Measurements from ENCODE around the gene SP4.

The SP4 gene

GRCh38 chr7:21448974-21449373 lies 21.1 kb downstream of the SP4 start:
- no peak for DNase-seq

DNA sequence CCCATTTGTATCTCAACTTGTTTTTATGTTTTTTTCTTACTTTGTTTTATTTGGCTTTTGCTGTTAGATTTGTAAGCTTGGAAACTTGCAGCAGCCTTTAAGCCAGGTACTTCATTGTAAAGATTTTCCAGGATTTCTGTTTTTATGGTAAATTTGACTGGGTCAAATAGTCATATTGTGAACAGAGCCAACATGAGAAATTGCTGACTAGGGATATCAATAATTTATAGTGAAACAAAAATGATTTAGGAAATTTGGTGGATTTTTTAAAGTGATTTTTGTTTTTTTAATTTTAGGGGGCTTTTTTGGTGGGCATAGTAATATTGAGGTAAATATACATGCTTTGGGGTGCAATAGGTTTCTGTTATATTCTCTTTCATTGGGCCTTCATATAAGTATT lies 22.2 kb downstream of the SP4 start:
- no peak for DNase-seq

DNA sequence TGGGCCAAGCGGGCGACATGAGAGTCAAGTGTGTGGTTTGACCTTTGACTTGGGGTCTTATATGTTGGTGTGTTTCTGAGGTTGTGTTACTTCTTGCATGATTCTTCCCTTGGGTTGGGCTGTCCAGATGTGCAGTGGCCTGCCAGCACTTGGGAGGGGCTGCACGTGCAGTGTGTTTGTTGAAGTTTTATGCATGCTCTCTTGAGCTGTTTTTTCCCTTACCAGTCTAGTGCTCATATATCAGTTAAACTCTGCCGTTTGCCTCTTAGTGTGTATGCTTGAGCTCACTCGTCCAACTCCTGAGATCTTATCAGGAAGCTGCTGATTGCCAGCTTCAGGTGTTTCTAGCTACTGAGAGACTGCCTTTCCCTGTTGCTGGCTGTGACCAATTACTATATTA lies 23.1 kb downstream of the SP4 start:
- no peak for DNase-seq

DNA sequence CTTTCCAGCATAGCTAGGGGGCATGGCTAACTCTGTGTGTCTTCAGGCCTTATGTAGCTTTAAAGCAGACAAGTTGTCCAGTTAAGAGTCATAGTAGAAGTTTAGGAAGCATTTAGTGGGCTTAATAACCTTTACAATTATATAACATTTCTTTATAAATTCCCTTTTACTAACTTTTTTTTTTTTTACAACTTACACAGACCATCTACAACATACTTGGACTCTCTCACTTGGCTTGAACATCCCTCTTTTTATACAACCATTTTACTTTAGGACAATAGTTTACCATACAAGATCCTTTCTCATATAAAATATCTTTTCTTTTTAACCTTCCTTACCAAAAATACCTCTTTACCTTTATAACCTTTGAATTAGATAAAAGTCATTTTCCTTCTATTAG lies 26.3 kb downstream of the SP4 start:
- DNase-seq, result no peak

- DNase-seq, result no peak
These were observed 27.0 kb downstream of the SP4 start for GRCh38 chr7:21454906-21455305.

DNA sequence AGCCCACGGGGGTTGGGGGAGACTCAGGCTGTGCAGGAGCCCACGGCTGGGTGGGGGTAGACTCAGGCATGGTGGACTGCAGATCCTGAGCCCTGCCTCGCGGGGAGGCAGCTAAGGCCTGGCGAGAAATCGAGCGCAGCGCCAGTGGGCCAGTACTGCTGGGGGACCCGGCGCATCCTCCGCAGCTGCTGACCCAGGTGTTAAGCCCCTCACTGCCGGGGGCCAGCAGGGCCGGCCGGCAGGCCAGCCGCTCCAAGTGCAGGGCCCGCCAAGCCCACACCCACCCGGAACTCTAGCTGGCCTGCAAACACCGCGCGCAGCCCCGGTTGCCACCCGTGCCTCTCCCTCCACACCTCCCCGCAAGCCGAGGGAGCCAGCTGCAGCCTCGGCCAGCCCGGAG lies 33.4 kb downstream of the SP4 start:
- no peak for DNase-seq

DNA sequence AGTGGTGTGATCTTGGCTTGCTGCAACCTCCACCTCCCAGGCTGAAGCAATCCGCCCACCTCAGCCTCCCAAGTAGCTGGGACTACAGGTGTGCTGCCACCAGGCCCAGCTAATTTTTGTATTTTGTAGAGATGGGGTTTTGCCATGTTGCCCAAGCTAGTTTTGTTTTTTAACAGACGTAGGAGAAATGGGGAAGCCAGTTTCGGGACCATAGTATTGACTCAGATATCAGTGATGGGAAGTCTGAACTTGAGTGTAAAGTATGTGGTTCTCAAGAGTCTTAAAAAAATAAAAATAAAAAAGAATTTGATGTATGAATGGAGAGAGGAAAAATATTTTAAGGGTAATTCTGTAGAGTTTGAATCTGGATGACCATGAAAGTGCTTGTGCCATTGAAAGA lies 34.2 kb downstream of the SP4 start:
- no peak for DNase-seq

- no peak for DNase-seq
These were observed 35.6 kb downstream of the SP4 start for GRCh38 chr7:21463524-21463923.

DNA sequence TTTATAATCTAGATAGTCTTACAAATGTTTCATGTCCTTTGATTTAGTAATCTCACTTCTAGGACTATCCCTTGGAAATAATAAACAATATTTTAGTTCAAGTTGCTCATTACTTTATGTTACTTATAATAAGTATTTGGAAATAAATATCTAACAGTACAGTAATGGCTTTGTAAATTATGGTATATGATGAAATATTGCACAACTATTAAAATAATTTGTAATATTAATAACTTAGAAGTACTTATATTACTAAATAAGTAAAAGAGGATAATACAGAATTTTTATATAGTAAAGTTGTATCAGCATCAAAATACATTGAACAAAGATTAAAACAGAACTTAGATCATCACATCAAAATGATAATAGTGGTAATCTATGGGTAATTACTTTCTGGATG lies 41.1 kb downstream of the SP4 start:
- DNase-seq, result no peak

DNA sequence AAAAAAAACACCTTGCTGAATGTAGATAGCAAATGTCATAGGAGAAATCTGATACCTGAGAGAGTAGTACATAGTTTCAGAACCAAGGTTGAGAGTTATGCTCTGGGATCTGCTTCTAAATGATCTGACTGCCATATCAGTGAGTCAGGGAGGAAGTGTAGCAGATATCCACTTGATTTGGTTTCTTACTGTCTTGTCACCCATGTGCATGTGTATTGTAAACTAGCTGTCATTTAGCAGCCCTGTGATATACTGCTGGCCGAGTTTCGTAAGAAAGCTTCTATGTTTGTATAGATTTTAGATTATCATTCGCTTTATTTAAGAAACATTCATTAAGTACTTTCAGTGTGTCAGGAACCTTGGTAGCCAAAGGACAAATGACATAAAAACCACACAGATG lies 42.0 kb downstream of the SP4 start:
- DNase-seq, result no peak

DNA sequence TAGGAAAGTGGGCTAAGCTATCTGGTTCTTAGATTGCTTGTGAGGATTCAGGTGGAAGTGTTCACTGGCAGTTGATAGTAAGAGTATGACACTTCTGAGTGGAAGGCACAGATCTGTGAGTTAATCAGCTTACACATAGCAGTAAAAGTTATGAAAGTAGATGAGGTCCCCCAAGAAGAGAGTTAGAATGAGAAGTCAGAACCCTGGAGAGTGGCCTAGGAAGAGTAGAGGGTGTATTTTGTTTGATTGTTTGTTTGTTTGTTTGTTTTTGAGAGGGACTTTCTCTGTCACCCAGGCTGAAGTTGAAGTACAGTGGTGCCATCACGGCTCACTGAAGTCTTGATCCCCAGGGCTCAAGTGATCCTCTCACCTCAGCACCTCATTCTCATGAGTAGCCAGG lies 44.1 kb downstream of the SP4 start:
- DNase-seq, result no peak

GRCh38 chr7:21476429-21476828 lies 48.5 kb downstream of the SP4 start:
- no peak for DNase-seq

DNA sequence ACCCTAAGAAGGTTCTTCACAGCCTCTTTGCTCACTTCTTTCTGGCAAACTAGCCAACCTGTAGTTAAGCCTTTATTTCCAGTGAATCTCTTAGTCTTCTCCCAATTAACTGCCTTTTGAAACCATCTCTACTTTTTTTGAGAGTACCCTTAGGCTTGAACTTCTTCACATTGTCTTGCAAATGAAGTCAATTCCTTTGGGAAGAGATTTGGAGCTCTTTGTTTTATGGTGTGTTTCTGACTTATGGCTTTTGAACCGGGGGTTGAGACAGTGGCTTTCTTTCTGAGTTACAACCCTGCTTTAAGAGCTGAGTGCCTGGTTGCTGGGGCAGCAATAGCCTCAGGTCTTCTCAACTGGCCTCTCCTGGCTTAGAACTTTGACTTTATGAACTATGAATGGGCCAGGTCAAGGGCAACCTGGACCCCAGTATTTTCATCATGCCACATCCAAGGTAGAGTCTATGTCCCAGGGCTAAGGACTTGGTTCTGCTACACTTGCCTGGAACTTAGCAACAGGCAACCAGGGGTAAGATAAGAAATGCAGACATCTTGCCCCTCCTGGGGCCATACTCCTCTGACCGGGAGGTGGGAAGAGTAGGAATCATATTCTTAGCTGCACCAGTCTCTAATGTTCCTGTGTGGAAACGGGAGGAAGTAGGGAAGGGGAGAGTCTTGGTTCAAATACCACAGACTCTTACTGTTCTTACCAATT lies 53.0 kb downstream of the SP4 start:
- no peak for DNase-seq

DNA sequence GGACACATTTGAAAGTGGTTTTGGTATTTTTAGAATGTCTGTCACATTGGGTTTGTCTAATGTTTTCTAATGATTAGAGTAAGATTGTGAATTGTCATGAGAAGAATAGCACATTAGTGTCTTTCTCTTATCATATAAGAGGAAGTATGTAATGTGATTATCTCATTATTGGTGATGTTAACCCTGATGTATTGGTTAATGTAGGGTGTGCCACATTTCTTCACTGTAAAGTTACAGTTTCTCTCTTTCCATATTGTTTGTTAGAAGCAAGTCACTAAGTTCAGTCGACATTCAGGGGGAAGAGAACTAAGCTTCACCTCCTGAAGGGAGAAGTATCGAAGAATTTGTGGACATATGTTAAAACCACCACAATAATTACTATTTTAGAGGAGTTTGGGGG lies 58.6 kb downstream of the SP4 start:
- DNase-seq, result no peak

DNA sequence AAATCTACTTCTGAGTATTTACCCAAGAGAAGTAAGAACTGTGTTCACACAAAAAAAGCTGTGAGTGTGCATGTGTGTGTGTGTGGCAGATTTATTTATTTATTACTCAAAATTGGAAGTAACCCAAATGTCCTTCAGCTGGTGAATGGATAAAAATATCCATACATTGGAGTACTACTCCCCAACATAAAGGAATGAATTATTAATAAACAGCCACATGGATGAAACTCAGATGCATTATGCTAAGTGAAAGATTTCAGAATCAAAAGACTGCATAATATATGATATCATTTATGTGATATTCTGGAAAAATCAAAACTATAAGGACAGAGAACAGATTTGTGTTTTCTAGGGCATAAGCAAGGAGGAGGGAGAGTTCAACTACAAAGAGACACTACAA lies 67.8 kb downstream of the SP4 start:
- DNase-seq, result no peak

DNA sequence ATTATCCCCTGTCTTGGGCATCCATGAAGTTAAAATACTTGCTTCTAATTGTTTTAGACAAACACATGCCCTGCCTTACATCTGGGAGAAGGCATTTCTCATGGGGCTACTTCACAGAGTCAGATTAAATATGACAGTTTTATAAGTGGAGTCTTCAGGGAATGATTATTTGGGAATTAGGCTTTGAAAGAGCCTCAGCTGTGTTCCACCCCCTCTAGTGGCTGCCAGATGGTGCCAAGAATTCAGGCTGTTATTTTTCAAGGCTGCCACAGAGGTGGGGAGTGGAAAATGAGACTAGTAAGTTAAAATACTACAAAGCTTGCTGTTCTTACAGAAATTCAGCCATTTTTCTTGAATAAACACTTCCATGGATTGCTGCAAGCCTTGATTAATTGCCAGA lies 69.2 kb downstream of the SP4 start:
- DNase-seq, result no peak

DNA sequence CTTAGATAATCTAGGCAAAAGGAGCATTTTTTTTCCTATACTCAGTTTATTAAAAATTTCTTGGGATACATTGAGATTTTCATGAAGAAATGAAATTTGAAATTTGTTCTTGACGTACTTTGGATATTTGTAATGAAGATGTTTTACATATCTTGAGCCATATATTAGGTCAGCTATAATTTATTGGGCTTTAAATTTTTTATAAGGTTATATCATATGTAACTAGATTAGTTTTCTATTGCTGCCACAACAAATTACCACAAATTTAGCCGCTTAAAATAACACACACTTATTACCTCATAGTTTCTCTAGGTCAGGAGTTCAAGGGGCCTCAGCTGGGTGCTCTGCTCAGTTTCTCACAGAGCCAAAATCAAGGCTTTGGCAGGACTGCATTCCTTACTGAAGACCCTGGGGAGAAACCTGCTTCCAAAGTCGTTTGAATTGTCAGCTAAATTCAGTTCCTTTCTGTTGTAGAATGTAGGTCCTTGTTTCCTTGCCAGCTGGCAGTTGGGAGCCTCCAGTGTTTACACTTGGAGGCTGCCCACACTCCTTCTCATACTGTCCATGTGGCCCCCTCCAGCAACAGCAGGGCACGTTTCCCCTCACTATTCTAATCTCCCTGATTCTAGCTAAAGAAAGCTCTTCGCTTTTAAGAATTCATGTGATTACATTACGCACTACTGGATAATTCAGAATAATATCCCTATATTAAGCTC lies 72.4 kb downstream of the SP4 start:
- DNase-seq, result no peak

DNA sequence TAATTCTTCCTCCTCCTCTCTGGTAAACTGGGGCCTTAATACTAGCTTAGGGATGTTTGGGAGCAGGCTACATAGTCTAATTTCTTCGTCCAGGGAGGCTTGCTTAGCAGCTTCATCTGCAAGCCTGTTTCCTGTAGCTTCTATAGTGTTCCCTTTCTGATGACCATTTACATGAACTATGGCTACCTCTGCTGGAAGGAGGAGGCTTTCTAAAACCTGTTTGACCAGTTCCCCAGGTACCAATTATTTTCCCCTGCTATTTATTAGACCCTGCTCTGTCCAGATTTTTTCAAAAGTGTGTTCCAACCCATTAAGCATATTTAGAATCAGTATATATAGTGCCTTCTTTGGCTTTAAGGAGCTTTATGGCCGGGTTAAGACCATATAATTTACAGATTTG lies 76.1 kb downstream of the SP4 start:
- no peak for DNase-seq

GRCh38 chr7:21507627-21508343 lies 79.9 kb downstream of the SP4 start:
- DNase-seq, result peak; percentile 5 to 10

- DNase-seq, result no peak
These were observed 80.7 kb downstream of the SP4 start for GRCh38 chr7:21508538-21508937.

DNA sequence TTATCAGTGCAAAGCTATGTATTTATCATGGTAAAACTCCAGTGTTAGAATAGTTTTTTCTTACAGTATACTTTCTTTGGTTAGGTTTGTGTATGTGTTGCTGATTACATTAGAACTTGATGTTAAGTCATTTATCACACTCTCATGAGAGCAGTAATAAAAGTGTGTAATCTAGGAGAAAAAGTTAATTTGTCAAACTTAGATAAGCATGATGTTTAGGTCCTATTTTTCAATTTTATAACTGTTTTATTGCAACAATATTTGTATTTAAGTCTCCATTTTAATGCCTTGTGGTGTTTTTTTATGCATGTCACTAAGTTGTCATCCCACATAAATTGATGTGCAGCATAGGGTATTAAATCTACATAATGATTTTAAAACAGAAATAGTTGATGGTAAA lies 86.2 kb downstream of the SP4 start:
- DNase-seq, result no peak

- no peak for DNase-seq
These were observed 96.8 kb downstream of the SP4 start for GRCh38 chr7:21524680-21525079.

- DNase-seq, result no peak
These were observed 98.1 kb downstream of the SP4 start for GRCh38 chr7:21526007-21526406.

- DNase-seq, result no peak
These were observed 98.6 kb downstream of the SP4 start for GRCh38 chr7:21526448-21526847.

Data from activated CD4-positive, alpha-beta T cell treated with anti-CD3 and anti-CD28 coated beads, Interleukin-2, amount 50 U/mL, for 4 hours (primary cell).